Hair follicular keratinocyte (primary cell): ENCODE data around the gene TCP10L. TPM values are rescaled to one million over a fixed set of nuclear protein-coding genes. Genes with fewer than 3 reads are reported as not detected.

Experiments used
- total RNA-seq: library from RNA; depleted of rRNA; stranded (reverse); fragments of >200 nt; gene quantifications from 2 replicates; pipeline ENCODE4 v1.2.3, GENCODE V29; 2015

The TCP10L gene
- not detected in 2 replicates for total RNA-seq

GRCh38 chr21:32585042-32585710, at the start of gene TCP10L:
TSS of gene TCP10L (minus strand) at chr21:32585523. CDS start at chr21:32584304, 1,219 bp downstream.

GRCh38 chr21:32612075-32612998, 27.0 kb upstream of the TCP10L start, which contains the start of gene CFAP298:
TSS of gene CFAP298 (minus strand) at chr21:32612377. CDS start at chr21:32612243, 134 bp downstream.

Other genes starting within 250 kb of the TCP10L start
- gene URB1, start 192.5 kb downstream of the TCP10L start, total RNA-seq: 28.9 and 29.0 TPM in 2 replicates
- gene EVA1C, start 172.8 kb downstream of the TCP10L start, total RNA-seq: 8.4 and 21.5 TPM in 2 replicates
- gene CFAP298, start 26.9 kb upstream of the TCP10L start, total RNA-seq: 40.4 and 58.9 TPM in 2 replicates
- 2.6 and 3.0 TPM in 2 replicates for gene SYNJ1, start 142.5 kb upstream of the TCP10L start, total RNA-seq
- 9.9 and 12.4 TPM in 2 replicates for gene PAXBP1, start 186.2 kb upstream of the TCP10L start, total RNA-seq